ENCODE data around the gene MYO7B. TPM values are rescaled to one million over a fixed set of nuclear protein-coding genes. Genes with fewer than 3 reads are reported as not detected.
"Not testable (repeated sequence)": the region's sequence is repeated elsewhere in the genome, so short reads cannot be mapped to it uniquely, and the experiment has no call there.

MYO7B gene
- total RNA-seq, 3 donors from 2014 or later, result 0.32 to 2.3 TPM; not detected in 1

GRCh38 chr2:127528487-127528886 lies 7.0 kb upstream of the MYO7B start:
- H3K27me3 ChIP-seq, result no peaks in the 10 kb centered on the region
- H3K9me3 ChIP-seq, result no peaks in the 10 kb centered on the region
- H3K27ac ChIP-seq, result no peak overlapping the region
- H3K4me3 ChIP-seq, result no peak overlapping the region
- H3K36me3 ChIP-seq, result no peaks in the 10 kb centered on the region
- intact Hi-C loops (cut with DNase I; ENCODE audit: low total_unique reads), result no loop called here
- no peak for TF ChIP-seq POLR2A (IDR thresholded peaks at IDR 0.05)
- no peak for TF ChIP-seq CTCF (IDR thresholded peaks at IDR 0.05)
- TF ChIP-seq POLR2AphosphoS5 (IDR thresholded peaks at IDR 0.05), result no peak
- H3K4me1 ChIP-seq, result no peaks in the 10 kb centered on the region
- DNase-seq (ENCODE audit: low spot score in 2 of 2), result no peak

GRCh38 chr2:127529416-127529815 lies 6.1 kb upstream of the MYO7B start:
- H3K27ac ChIP-seq; DNase-seq (ENCODE audit: low spot score in 2 of 2); H3K9me3 ChIP-seq; H3K36me3 ChIP-seq; intact Hi-C loops (cut with DNase I; ENCODE audit: low total_unique reads); H3K27me3 ChIP-seq; H3K4me1 ChIP-seq; H3K4me3 ChIP-seq: not testable (repeated sequence)

- no peaks in the 10 kb centered on the region for H3K27me3 ChIP-seq
- TF ChIP-seq POLR2A (IDR thresholded peaks at IDR 0.05), result no peak
- TF ChIP-seq CTCF (IDR thresholded peaks at IDR 0.05), result no peak
- TF ChIP-seq POLR2AphosphoS5 (IDR thresholded peaks at IDR 0.05), result no peak
- no peaks in the 10 kb centered on the region for H3K9me3 ChIP-seq
- intact Hi-C loops (cut with DNase I; ENCODE audit: low total_unique reads), result no loop called here
- H3K4me3 ChIP-seq, result no peak overlapping the region
- no peak for DNase-seq (ENCODE audit: low spot score in 2 of 2)
- no peaks in the 10 kb centered on the region for H3K36me3 ChIP-seq
- H3K27ac ChIP-seq, result no peak overlapping the region
- no peaks in the 10 kb centered on the region for H3K4me1 ChIP-seq
Observed at GRCh38 chr2:127530245-127531140, 5.0 kb upstream of the MYO7B start.

GRCh38 chr2:127531221-127531648 lies 4.2 kb upstream of the MYO7B start:
- DNase-seq (ENCODE audit: low spot score in 2 of 2), result no peak
- TF ChIP-seq POLR2A (IDR thresholded peaks at IDR 0.05) (no peak), CTCF (IDR thresholded peaks at IDR 0.05) (no peak), POLR2AphosphoS5 (IDR thresholded peaks at IDR 0.05) (no peak)
- H3K4me1 ChIP-seq, result no peaks in the 10 kb centered on the region
- no peaks in the 10 kb centered on the region for H3K27me3 ChIP-seq
- H3K4me3 ChIP-seq, result no peak overlapping the region
- H3K9me3 ChIP-seq, result no peaks in the 10 kb centered on the region
- no peak overlapping the region for H3K27ac ChIP-seq
- intact Hi-C loops (cut with DNase I; ENCODE audit: low total_unique reads), result no loop called here
- H3K36me3 ChIP-seq, result no peaks in the 10 kb centered on the region

GRCh38 chr2:127532296-127532695 lies 3.2 kb upstream of the MYO7B start:
- TF ChIP-seq CTCF (IDR thresholded peaks at IDR 0.05) (no peak), POLR2A (IDR thresholded peaks at IDR 0.05) (no peak), POLR2AphosphoS5 (IDR thresholded peaks at IDR 0.05) (no peak)
- no peak overlapping the region for H3K27ac ChIP-seq
- H3K4me3 ChIP-seq, result no peak overlapping the region
- no peaks in the 10 kb centered on the region for H3K9me3 ChIP-seq
- intact Hi-C loops (cut with DNase I; ENCODE audit: low total_unique reads), result no loop called here
- DNase-seq (ENCODE audit: low spot score in 2 of 2), result no peak
- no peaks in the 10 kb centered on the region for H3K36me3 ChIP-seq
- H3K4me1 ChIP-seq, result no peaks in the 10 kb centered on the region
- no peaks in the 10 kb centered on the region for H3K27me3 ChIP-seq

Measured in breast epithelium (tissue), 4 donors.